Upper lobe of left lung (tissue), 4 donors: Measurements from ENCODE around the gene EVC.

Source experiments
- CTCF ChIP-seq, 6 experiments: fragments of 450-650 bp in 4 of 6; fragments of 200-600 bp in 2 of 6; sonication (generic) in 2 of 6; IDR thresholded peaks; one replicate each; pipeline ENCODE4 v1.5.1; 2016 to 2019; ENCODE audit warnings: antibody characterized with exemption in 6 of 6
- POLR2AphosphoS5 ChIP-seq, 2 donors: sonication (generic); formaldehyde crosslinking; IDR thresholded peaks; one replicate each; pipeline ENCODE4 v1.5.1; 2017; ENCODE audit warnings: antibody characterized with exemption in 2 of 2

DNA sequence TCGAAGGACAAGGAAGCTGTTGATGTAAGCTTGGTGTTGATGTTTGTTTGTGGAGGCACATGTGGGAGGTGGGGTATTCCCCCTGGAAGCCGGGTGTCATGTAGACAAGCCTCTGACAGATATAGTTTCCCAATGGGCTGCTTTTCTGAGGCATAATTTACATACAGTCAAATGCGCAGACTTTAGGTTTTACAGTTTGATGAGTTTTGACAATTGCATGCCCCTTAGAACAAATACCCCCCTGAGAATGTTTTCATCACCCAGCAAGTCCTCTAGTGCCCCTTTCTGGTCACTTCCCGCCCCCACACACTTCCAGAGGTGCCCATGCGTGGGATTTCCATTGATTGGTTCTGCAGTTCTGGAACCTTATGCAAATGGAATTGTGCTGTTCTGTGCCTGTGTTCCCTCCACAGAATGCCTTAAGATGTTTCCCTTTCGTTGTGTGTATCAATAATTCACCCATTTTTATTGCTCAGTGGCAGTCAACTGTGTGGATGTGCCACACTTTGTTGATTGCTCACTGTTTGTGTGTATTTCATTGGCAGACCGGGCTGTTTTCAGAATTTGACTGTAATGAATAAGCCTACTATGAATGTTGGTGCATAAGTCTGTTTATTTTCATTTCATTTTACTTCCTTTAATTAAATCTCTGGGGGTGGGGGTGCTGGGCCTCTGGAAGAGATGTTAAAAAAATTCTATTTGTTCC, 8.5 kb downstream of the EVC start:
- TF ChIP-seq CTCF (IDR thresholded peaks at IDR 0.05) (no peak), POLR2AphosphoS5 (IDR thresholded peaks at IDR 0.05) (no peak)
